Measurements from ENCODE around the gene MSGN1.

GRCh38 chr2:17791121-17791816 is 25.0 kb upstream of the MSGN1 start:
- TF ChIP-seq ISL1 (CRISPR knock-in tag; IDR thresholded peaks at IDR 0.05) (no peak), OSR1 (CRISPR knock-in tag; IDR thresholded peaks at IDR 0.05) (no peak), ZNF8 (CRISPR knock-in tag; IDR thresholded peaks at IDR 0.05) (no peak), PPARA (CRISPR knock-in tag; IDR thresholded peaks at IDR 0.05; ENCODE audit: borderline replicate concordance) (no peak), ZNF70 (CRISPR knock-in tag; IDR thresholded peaks at IDR 0.05) (no peak), ZFP30 (CRISPR knock-in tag; IDR thresholded peaks at IDR 0.05) (no peak), GLIS3 (CRISPR knock-in tag; IDR thresholded peaks at IDR 0.05) (no peak), ZNF565 (CRISPR knock-in tag; conservative IDR thresholded peaks at IDR 0.05; ENCODE audit: low read depth) (no peak), TCF4 (CRISPR knock-in tag; IDR thresholded peaks at IDR 0.05; ENCODE audit: borderline replicate concordance) (no peak), RARB (CRISPR knock-in tag; IDR thresholded peaks at IDR 0.05) (no peak), CSRNP3 (CRISPR knock-in tag; IDR thresholded peaks at IDR 0.05) (no peak)
- TF ChIP-seq, protein P1, sequence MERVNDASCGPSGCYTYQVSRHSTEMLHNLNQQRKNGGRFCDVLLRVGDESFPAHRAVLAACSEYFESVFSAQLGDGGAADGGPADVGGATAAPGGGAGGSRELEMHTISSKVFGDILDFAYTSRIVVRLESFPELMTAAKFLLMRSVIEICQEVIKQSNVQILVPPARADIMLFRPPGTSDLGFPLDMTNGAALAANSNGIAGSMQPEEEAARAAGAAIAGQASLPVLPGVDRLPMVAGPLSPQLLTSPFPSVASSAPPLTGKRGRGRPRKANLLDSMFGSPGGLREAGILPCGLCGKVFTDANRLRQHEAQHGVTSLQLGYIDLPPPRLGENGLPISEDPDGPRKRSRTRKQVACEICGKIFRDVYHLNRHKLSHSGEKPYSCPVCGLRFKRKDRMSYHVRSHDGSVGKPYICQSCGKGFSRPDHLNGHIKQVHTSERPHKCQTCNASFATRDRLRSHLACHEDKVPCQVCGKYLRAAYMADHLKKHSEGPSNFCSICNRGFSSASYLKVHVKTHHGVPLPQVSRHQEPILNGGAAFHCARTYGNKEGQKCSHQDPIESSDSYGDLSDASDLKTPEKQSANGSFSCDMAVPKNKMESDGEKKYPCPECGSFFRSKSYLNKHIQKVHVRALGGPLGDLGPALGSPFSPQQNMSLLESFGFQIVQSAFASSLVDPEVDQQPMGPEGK (CRISPR knock-in tag; IDR thresholded peaks at IDR 0.05; ENCODE audit: borderline replicate concordance) = no peak
- TF ChIP-seq, protein P2, sequence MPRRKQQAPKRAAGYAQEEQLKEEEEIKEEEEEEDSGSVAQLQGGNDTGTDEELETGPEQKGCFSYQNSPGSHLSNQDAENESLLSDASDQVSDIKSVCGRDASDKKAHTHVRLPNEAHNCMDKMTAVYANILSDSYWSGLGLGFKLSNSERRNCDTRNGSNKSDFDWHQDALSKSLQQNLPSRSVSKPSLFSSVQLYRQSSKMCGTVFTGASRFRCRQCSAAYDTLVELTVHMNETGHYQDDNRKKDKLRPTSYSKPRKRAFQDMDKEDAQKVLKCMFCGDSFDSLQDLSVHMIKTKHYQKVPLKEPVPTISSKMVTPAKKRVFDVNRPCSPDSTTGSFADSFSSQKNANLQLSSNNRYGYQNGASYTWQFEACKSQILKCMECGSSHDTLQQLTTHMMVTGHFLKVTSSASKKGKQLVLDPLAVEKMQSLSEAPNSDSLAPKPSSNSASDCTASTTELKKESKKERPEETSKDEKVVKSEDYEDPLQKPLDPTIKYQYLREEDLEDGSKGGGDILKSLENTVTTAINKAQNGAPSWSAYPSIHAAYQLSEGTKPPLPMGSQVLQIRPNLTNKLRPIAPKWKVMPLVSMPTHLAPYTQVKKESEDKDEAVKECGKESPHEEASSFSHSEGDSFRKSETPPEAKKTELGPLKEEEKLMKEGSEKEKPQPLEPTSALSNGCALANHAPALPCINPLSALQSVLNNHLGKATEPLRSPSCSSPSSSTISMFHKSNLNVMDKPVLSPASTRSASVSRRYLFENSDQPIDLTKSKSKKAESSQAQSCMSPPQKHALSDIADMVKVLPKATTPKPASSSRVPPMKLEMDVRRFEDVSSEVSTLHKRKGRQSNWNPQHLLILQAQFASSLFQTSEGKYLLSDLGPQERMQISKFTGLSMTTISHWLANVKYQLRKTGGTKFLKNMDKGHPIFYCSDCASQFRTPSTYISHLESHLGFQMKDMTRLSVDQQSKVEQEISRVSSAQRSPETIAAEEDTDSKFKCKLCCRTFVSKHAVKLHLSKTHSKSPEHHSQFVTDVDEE (CRISPR knock-in tag; IDR thresholded peaks at IDR 0.05) = no peak
